DND-41 (cell line): ENCODE measurements around the gene MEGF11.

Experiments
- ATAC-seq: fragments of 200-7000 bp; cut with Tn5 transposase; 3 replicates; pipeline ENCODE4 v1.9.1; 2021; ENCODE audit warnings: low read depth; ENCODE audit not compliant: insufficient read depth
- DNase-seq: peaks from one replicate; pipeline ENCODE4 v3.0.0-alpha.2; 2020
- H2AFZ ChIP-seq: 2 replicates; pipeline ENCODE4 v1.6.0; 2012; ENCODE audit warnings: low read depth, low read length
- H3K27ac ChIP-seq: 2 replicates; pipeline ENCODE4 v1.5.1; 2012; ENCODE audit warnings: low read length, inconsistent platforms
- H3K27me3 ChIP-seq: fragments of 200-600 bp; sonication (generic); 2 replicates; pipeline ENCODE4 v1.6.0; 2012; ENCODE audit warnings: low read length, mild to moderate bottlenecking, inconsistent platforms; ENCODE audit not compliant: insufficient read depth, poor library complexity
- H3K36me3 ChIP-seq: 2 replicates; pipeline ENCODE4 v1.5.1; 2012; ENCODE audit warnings: low read length, inconsistent platforms; ENCODE audit not compliant: insufficient read depth
- H3K4me1 ChIP-seq: 2 replicates; pipeline ENCODE4 v1.5.1; 2012; ENCODE audit warnings: mild to moderate bottlenecking, low read length; ENCODE audit not compliant: insufficient read depth
- H3K4me2 ChIP-seq: 2 replicates; pipeline ENCODE4 v1.6.0; 2012; ENCODE audit warnings: mild to moderate bottlenecking, moderate library complexity, low read length, inconsistent platforms; ENCODE audit not compliant: insufficient read depth
- H3K4me3 ChIP-seq, 2 experiments: fragments of 200-600 bp in 1 of 2; shearing (Covaris generic) in 1 of 2; 2 replicates each; pipeline ENCODE4 v1.5.1; 2012 to 2016; ENCODE audit warnings: inconsistent platforms in 2 of 2, low read length in 2 of 2, mild to moderate bottlenecking in 2 of 2, low read depth in 1 of 2, moderate library complexity in 1 of 2
- H3K79me2 ChIP-seq: 2 replicates; pipeline ENCODE4 v1.6.0; 2012; ENCODE audit warnings: low read length, inconsistent platforms; ENCODE audit not compliant: insufficient read depth
- H3K9ac ChIP-seq: 2 replicates; pipeline ENCODE4 v1.6.0; 2012; ENCODE audit warnings: low read depth, mild to moderate bottlenecking, inconsistent platforms, low read length, moderate library complexity
- H3K9me3 ChIP-seq: 2 replicates; pipeline ENCODE4 v1.5.1; 2012; ENCODE audit warnings: low read length, moderate library complexity, mild to moderate bottlenecking, inconsistent platforms; ENCODE audit not compliant: insufficient read depth, severe bottlenecking
- H4K20me1 ChIP-seq: 2 replicates; pipeline ENCODE4 v1.6.0; 2012; ENCODE audit warnings: low read length; ENCODE audit not compliant: insufficient read depth
- CTCF ChIP-seq: IDR thresholded peaks from 2 replicates; pipeline ENCODE4 v1.5.1; 2012; ENCODE audit warnings: borderline replicate concordance, low read length, moderate library complexity, mild to moderate bottlenecking; ENCODE audit not compliant: poor library complexity, severe bottlenecking; ENCODE audit errors: extremely low read depth
- EZH2 ChIP-seq: IDR thresholded peaks from 3 replicates; pipeline ENCODE4 v1.6.1; 2012; ENCODE audit warnings: borderline replicate concordance, low read depth, mild to moderate bottlenecking, moderate library complexity, low read length, inconsistent platforms; ENCODE audit not compliant: severe bottlenecking

MEGF11 gene

GRCh38 chr15:66278671-66279070, 25.1 kb upstream of the MEGF11 start:
- H3K4me1 ChIP-seq: no peaks in the 10 kb centered on the region
- no peaks in the 10 kb centered on the region for H3K79me2 ChIP-seq
- TF ChIP-seq EZH2 (no peak), CTCF (no peak)
- no peaks in the 10 kb centered on the region for H3K36me3 ChIP-seq
- H3K27me3 ChIP-seq: no peaks in the 10 kb centered on the region
- no peak overlapping the region for H3K4me3 ChIP-seq
- H3K9ac ChIP-seq: no peak overlapping the region
- no peak for DNase-seq
- no peak for ATAC-seq
- no peak overlapping the region for H2AFZ ChIP-seq
- H4K20me1 ChIP-seq: no peaks in the 10 kb centered on the region
- no peak overlapping the region for H3K27ac ChIP-seq
- H3K4me2 ChIP-seq: no peak overlapping the region
- H3K9me3 ChIP-seq: no peaks in the 10 kb centered on the region

DNA sequence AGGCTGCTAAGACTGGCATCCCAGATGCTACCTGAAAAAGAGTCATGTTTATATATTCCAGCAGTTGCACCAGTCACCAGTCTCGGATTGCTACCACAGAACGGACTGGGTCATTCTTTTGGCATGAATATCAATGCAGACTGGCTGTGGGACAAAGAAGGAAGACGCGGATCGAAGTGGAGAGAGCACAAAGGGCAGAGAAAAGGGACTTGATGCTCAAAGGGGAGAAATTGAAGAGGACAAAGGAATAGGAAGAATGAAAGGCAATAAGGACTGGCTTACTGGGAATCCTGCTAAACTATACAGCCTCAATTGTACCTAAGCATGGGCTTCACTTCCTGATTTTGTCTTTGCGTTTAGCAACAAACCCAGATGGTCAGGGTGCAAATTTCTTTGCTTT, 24.5 kb upstream of the MEGF11 start:
- Histone ChIP-seq H3K4me1 (no peaks in the 10 kb centered on the region), H3K27ac (no peak overlapping the region), H3K9ac (no peak overlapping the region), H2AFZ (no peak overlapping the region), H3K4me2 (no peak overlapping the region), H3K4me3 (no peak overlapping the region), H3K9me3 (no peaks in the 10 kb centered on the region), H3K79me2 (no peaks in the 10 kb centered on the region), H4K20me1 (no peaks in the 10 kb centered on the region), H3K27me3 (no peaks in the 10 kb centered on the region), H3K36me3 (no peaks in the 10 kb centered on the region)
- ATAC-seq (no peak), DNase-seq (no peak)
- TF ChIP-seq EZH2 (no peak), CTCF (no peak)

GRCh38 chr15:66276546-66276945, 23.0 kb upstream of the MEGF11 start:
- Histone ChIP-seq H3K36me3 (no peaks in the 10 kb centered on the region), H3K4me1 (no peaks in the 10 kb centered on the region), H3K4me2 (no peak overlapping the region), H4K20me1 (no peaks in the 10 kb centered on the region), H3K27ac (no peak overlapping the region), H3K9me3 (no peaks in the 10 kb centered on the region), H3K27me3 (no peaks in the 10 kb centered on the region), H3K9ac (no peak overlapping the region), H3K79me2 (no peaks in the 10 kb centered on the region), H3K4me3 (no peak overlapping the region), H2AFZ (no peak overlapping the region)
- no peak for ATAC-seq
- TF ChIP-seq CTCF (no peak), EZH2 (no peak)
- DNase-seq: no peak

DNA sequence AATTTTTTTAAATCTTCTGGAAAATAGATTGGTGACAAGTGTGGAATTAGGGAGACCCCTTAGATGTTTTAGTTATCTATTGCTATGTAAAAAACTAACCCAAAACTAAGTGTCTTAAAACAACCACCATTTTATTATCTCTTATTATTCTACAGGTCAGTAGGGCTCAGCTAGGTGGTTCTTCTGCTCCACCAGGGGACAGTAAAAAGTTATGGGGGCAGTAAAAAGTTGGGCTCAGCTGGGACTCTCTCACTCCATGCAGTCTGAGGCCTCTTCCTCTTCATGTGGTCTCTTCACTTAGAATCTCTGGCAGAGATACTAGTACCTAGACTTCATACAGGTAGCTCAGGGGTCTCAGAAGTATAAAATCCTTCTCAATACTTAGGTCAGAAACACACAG, 21.8 kb upstream of the MEGF11 start:
- ATAC-seq (no peak), DNase-seq (no peak)
- Histone ChIP-seq H2AFZ (no peak overlapping the region), H3K36me3 (no peaks in the 10 kb centered on the region), H3K79me2 (no peaks in the 10 kb centered on the region), H3K9ac (no peak overlapping the region), H3K4me3 (no peak overlapping the region), H3K27ac (no peak overlapping the region), H4K20me1 (no peaks in the 10 kb centered on the region), H3K4me1 (no peaks in the 10 kb centered on the region), H3K9me3 (no peaks in the 10 kb centered on the region), H3K27me3 (no peaks in the 10 kb centered on the region), H3K4me2 (no peak overlapping the region)
- TF ChIP-seq EZH2 (no peak), CTCF (no peak)
